ENCODE measurements around the gene RCOR3. TPM values are rescaled to one million over a fixed set of nuclear protein-coding genes. Genes with fewer than 3 reads are reported as not detected.

Gene RCOR3
- total RNA-seq, 6 experiments from 2014 or later = 22.7 to 30.9 (median 24.8) TPM

DNA sequence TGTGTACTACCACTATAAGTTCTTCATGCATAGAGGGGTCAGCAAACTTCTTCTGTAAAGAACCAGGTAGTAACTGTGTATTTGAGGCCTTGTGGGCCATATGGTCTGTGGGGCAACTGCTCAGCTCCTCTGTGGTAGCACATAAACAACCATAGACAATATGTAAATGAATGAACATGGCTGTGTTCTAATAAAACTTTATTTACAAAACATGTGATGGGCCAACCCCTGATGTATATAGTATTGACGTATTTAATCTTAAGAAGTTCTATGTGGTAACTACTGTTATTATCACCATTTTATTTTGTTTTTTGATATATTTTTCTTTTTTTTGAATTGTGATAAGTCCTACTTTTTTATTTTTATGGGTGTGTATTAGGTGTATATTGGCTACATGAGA, 82.8 kb downstream of the RCOR3 start:
- no peaks in the 10 kb centered on the region for H3K36me3 Mint-ChIP-seq (ENCODE audit: low read depth)
- H3K4me1 Mint-ChIP-seq (ENCODE audit: low read depth) = peaks cover 13% of the 10 kb centered on the region
- no peak overlapping the region for H3K27ac Mint-ChIP-seq
- no peaks in the 10 kb centered on the region for H3K27me3 Mint-ChIP-seq (ENCODE audit: insufficient read depth)
- TF ChIP-seq, protein P1, sequence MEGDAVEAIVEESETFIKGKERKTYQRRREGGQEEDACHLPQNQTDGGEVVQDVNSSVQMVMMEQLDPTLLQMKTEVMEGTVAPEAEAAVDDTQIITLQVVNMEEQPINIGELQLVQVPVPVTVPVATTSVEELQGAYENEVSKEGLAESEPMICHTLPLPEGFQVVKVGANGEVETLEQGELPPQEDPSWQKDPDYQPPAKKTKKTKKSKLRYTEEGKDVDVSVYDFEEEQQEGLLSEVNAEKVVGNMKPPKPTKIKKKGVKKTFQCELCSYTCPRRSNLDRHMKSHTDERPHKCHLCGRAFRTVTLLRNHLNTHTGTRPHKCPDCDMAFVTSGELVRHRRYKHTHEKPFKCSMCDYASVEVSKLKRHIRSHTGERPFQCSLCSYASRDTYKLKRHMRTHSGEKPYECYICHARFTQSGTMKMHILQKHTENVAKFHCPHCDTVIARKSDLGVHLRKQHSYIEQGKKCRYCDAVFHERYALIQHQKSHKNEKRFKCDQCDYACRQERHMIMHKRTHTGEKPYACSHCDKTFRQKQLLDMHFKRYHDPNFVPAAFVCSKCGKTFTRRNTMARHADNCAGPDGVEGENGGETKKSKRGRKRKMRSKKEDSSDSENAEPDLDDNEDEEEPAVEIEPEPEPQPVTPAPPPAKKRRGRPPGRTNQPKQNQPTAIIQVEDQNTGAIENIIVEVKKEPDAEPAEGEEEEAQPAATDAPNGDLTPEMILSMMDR (IDR thresholded peaks at IDR 0.05) = no peak
- DNase-seq = no peak
- no peaks in the 10 kb centered on the region for H3K9me3 Mint-ChIP-seq
- H3K4me3 Mint-ChIP-seq = no peak overlapping the region

DNA sequence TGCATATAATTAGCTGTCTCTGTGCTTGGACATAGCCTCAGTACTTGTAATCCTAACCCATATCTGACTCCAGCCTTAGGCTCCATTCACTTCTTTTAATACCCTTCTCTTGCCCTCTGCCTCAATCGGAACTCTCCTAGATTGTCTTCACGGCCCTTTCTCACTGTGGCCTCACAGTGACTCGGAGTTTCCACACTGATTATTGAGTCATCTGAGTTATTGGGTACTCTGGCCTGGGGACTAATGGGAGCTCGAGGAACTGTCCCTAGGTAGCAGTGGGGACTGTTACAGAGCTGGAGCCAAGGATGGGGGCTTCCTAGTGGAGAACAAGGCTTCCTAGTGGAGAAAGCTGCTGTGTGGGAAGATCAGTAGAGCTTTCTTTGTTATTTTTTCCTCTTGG, 84.4 kb downstream of the RCOR3 start:
- Mint-ChIP-seq H3K27me3 (ENCODE audit: insufficient read depth) (no peaks in the 10 kb centered on the region), H3K27ac (peak overlapping the region; percentile 8; the same call in 1 of the 2 replicates), H3K9me3 (no peaks in the 10 kb centered on the region), H3K4me3 (no peak overlapping the region), H3K36me3 (ENCODE audit: low read depth) (no peaks in the 10 kb centered on the region), H3K4me1 (ENCODE audit: low read depth) (peaks cover 13% of the 10 kb centered on the region)
- DNase-seq = no peak
- TF ChIP-seq, protein P1 (IDR thresholded peaks at IDR 0.05) = no peak

DNA sequence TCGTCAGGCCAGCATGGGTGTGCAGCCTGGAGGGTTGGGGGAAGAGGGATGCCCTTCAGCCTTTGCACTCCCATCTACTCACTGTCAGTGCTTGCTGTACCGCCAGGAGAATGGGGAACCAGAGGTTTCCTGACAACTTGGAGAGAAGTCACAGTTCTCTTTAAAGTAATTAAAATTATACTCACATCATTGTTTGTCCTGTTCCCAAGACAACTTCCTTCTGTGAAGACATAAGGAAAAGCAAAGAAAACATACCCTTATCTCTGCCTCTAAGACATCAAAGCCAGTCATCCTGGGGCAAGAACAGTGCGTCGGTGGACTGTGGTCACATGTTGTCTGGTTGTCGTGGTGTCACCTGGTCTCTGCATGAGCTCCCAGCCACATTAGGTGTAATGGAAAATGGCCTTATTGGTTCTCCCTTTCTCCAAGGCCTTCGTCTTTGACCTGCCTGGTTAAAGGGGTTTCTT, 85.0 kb downstream of the RCOR3 start:
- TF ChIP-seq, protein P1 (IDR thresholded peaks at IDR 0.05) = no peak
- no peak overlapping the region for H3K4me3 Mint-ChIP-seq
- no peaks in the 10 kb centered on the region for H3K27me3 Mint-ChIP-seq (ENCODE audit: insufficient read depth)
- peak overlapping the region; percentile 8; the same call in 1 of the 2 replicates for H3K27ac Mint-ChIP-seq
- H3K36me3 Mint-ChIP-seq (ENCODE audit: low read depth) = no peaks in the 10 kb centered on the region
- no peak for DNase-seq
- peaks cover 13% of the 10 kb centered on the region for H3K4me1 Mint-ChIP-seq (ENCODE audit: low read depth)
- no peaks in the 10 kb centered on the region for H3K9me3 Mint-ChIP-seq

DNA sequence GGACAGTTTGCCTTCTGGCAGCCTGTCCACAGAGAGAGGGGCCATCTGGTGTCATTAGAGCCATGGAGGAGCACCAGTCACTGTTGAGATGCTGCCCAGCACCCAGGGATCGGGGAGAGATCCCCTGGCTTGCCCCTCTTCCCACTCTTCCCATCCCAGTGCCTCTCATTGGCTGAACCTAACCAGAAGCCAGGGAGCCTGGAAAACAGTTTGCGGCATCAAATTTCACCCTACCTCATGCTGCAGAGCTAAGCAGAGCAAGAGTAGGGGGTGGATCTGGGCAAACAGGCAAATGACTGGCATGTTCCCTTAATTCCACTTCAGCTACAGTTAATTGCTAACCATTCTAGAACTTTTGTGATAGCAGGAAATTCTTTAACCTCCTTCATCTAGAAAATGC, 86.6 kb downstream of the RCOR3 start:
- no peaks in the 10 kb centered on the region for H3K9me3 Mint-ChIP-seq
- no peak overlapping the region for H3K27ac Mint-ChIP-seq
- H3K36me3 Mint-ChIP-seq (ENCODE audit: low read depth) = no peaks in the 10 kb centered on the region
- H3K4me1 Mint-ChIP-seq (ENCODE audit: low read depth) = peaks cover 13% of the 10 kb centered on the region
- no peak overlapping the region for H3K4me3 Mint-ChIP-seq
- TF ChIP-seq, protein P1 (IDR thresholded peaks at IDR 0.05) = no peak
- no peak for DNase-seq
- H3K27me3 Mint-ChIP-seq (ENCODE audit: insufficient read depth) = no peaks in the 10 kb centered on the region

DNA sequence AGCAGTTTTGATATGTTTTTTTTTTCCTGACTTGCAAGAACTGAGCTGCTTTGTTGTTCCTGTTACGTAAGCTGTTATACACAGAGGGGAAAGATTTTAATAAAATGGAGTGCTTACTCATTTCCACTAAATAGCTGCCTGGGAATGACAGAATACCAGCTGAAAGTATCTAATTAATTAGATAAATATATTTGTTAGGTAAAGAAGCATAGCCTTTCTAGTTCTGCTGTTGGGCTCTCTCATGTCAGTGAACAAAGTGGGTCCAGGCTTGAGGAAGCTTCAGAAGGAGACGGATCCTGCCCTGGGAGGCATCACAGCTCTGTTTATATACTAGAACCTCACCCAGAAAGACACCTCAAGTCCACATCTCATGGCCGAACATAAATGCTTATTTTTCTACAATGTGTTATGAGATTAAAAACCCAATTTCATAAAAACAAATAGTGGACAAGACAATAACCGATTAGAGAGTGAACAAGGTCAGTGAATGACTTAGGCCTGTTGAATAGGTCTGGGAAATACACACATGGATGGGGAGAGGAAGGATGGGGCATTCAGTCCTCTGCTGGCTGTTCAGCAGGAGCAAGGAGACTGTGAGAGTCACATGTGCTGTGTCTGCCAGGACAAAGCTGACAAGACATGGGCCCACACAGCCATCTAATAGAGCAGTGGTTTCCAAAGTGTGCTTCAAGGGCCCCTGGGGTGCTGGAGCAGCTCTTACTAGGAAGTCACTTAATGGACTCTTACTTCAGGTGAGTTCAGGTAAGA, 88.1 kb downstream of the RCOR3 start:
- H3K4me1 Mint-ChIP-seq (ENCODE audit: low read depth) = peaks cover 7% of the 10 kb centered on the region
- H3K4me3 Mint-ChIP-seq = no peak overlapping the region
- no peak overlapping the region for H3K27ac Mint-ChIP-seq
- peaks cover 6% of the 10 kb centered on the region for H3K9me3 Mint-ChIP-seq
- TF ChIP-seq, protein P1 (IDR thresholded peaks at IDR 0.05) = no peak
- no peaks in the 10 kb centered on the region; the same call in 1 of the 2 replicates for H3K27me3 Mint-ChIP-seq (ENCODE audit: insufficient read depth)
- peaks cover 11% of the 10 kb centered on the region for H3K36me3 Mint-ChIP-seq (ENCODE audit: low read depth)
- no peak for DNase-seq
